NCI-H748 (cell line): ENCODE data around the gene ALKBH6.
"Not testable (repeated sequence)": the region's sequence is repeated elsewhere in the genome, so short reads cannot be mapped to it uniquely, and the experiment has no call there.

ENCODE experiments used
- DNase-seq: peaks from one replicate; lab custom pipeline; 2025; ENCODE audit not compliant: unreplicated experiment; lab: John Stamatoyannopoulos, UW

The ALKBH6 gene

GRCh38 chr19:36014012-36014924 is at the start of gene ALKBH6:
ALKBH6 (minus strand) TSS chr19:36014213; CDS start chr19:36013397, 816 bp downstream.
- peak; percentile 100 for DNase-seq

DNA sequence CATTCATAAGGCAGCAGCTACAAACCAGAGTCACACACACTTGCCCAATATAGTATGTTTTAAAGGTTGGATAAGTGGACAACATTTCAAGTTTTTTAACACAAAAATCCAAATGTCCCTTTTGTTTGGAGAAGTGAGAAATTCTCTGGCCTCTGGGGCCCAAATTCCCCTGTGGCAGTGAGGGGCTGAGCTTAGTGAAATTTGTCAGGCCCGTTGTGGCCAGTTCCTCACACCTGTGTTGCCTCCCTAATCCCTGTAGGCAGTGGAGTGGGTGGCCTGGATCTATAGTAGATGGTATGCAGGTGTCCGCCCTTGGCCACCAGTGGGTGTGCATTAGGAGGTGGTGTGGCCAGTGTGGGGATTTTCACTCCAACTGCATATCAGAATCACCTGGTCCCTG is 47.4 kb upstream of the ALKBH6 start:
- DNase-seq = no peak

GRCh38 chr19:36060430-36060829 is 46.4 kb upstream of the ALKBH6 start:
- peak; percentile 17 for DNase-seq

DNA sequence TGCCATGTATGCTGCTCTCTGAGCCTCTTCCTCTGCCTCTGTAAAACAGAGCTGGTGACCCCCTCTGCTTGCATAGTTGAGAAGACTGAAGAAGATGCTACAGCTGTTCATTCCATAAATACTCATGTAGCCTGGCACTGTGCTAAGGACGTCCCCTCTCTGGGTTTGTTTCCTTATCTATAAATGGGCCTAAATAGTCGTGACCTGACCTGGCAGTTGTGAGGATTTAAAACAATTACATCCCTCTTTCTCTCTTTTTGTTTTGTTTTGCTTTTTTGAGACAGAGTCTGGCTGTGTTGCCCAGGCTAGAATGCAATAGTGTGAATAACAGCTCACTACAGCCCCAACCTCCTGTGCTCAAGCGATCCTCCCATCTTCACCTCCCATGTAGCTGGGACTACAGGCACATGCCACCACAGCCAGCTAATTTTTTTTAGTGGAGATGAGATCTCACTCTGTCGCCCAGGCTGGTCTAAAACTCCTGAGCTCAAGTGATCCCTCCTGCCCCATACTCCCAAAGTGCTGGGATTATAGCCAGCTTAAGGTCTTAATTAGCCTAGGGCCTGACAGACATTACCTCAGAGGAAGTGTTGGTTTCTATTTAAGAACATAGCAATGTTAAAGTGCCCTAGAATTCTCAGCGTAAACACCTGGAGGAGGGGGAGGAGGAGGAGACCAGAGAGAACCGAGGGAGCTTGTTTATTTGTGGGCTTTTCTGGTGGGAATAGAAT is 45.3 kb upstream of the ALKBH6 start:
- DNase-seq = no peak

GRCh38 chr19:36058481-36059179 is 44.6 kb upstream of the ALKBH6 start:
- DNase-seq = no peak

DNA sequence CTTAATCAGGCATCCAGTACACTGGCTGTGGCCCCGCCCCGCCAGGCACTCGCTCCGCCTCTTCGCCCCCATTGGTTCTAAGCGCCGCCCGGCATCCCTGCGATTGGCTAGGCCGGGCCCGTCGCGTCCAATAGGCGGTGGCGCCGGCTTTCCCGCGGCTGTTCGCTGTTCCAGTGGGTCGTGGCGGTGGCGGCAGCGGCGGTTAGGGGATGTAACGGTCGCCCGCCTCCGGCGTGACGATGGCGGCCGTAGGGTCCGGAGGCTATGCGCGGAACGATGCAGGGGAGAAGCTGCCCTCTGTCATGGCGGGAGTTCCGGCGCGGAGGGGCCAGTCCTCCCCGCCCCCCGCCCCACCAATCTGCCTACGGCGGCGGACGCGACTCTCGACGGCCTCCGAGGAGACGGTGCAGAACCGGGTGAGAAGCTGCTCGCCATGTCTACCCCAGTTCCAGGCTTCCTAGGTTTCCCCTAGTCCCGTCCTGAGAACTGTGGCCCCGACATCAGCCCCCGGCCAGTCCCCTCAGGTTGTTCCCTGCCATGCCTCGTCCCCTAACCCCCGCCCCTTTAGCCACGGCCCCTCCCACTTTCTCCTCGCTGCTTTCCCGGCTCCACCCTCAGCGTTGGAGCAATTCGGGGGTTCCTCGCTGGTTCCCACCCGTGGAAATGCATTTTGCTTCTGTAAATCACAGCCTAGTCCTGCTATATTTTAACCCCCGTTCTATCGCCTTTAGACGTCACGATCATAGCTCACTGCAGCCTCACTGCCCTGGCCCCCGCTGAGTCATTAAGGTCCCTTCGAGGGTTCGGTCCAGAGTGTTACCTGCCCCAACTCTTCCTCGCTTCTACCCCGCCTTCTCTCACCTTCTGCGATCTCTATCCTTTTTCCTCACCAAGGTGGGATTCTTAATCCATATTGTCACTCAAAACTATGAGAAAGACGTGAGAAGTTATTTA is 41.0 kb upstream of the ALKBH6 start, which contains the start of gene WDR62:
Gene WDR62, plus strand, starts transcription at position 165 of the 954 bp plus-strand sequence. Its CDS starts 75 bp downstream, at position 240.
- peak; percentile 98 for DNase-seq

DNA sequence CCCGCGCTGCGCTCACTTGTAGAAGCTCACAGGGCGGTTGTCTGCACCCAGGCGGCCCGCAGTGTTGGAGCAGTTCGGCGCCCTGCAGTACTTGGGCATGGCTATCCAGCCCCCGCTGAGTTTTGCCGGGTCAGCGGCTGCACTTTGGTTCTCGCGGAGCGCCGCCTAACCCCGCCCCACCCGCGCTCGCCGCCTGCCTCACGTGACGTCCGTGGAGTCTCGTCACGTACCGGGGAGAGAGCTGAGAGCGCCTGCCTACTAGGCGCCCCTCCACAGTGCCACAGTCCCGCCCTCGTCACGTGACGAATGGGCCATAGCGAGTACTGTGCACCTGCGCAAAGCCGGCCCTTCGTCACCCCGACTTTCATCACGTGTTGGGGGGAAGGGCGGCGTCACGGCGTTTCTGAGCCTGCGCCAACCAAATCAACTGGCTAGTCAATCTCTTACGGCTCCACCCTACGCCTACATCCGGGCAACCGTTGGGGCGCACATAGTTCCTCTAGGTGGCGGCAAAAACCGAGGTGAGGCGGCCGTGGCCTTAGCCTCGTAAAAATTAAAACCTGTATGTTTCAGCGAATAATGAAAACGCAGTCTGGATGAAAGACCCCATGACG is 40.2 kb upstream of the ALKBH6 start, which contains the start of gene THAP8:
Gene THAP8, minus strand, starts transcription at position 167 of the 614 bp plus-strand sequence. Its CDS starts 68 bp downstream, at position 99.
- DNase-seq = peak; percentile 100

DNA sequence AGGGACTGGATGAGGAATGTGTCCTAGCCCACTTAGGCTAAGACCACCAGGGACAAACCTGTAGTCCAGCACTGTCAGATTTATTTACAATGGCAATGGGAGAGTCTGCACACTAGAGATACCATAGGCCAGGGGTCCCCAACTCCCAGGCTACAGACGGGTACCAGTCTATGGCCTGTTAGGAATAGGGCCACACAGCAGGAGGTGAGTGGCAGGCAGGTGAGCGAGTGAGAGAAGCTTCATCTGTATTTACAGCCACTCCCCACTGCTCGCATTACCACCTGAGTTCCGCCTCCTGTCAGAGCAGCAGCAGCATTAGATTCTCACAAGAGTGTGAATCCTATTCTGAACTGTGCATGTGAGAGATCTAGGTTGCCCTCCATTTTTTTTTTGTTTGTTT is 37.6 kb upstream of the ALKBH6 start:
- DNase-seq = peak; percentile 54

DNA sequence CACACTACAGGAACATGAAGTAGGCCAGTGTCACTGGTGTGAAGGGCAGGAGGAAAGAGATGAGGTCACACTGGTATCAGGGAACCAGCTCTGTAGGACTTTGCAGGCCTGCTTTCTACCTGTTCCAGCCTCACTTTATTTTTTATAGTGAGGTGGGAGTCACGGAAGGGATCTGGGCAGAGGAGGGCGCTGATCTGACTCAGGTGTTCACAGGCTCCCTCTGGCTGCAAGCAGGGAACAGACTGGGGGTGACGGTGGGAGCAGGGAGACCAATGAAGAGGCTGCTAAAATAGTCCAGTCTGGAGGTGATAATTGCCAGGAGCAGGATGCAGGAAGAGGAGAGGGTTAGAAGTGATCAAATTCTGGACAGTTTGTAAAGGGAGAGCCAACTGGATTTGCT is 37.2 kb upstream of the ALKBH6 start:
- DNase-seq = peak; percentile 65

- DNase-seq = no peak
Measured at GRCh38 chr19:36049080-36049698, 35.2 kb upstream of the ALKBH6 start.

GRCh38 chr19:36047835-36048234 is 33.8 kb upstream of the ALKBH6 start:
- no peak for DNase-seq

- no peak for DNase-seq
Measured at GRCh38 chr19:36046443-36047050, 32.5 kb upstream of the ALKBH6 start.

DNA sequence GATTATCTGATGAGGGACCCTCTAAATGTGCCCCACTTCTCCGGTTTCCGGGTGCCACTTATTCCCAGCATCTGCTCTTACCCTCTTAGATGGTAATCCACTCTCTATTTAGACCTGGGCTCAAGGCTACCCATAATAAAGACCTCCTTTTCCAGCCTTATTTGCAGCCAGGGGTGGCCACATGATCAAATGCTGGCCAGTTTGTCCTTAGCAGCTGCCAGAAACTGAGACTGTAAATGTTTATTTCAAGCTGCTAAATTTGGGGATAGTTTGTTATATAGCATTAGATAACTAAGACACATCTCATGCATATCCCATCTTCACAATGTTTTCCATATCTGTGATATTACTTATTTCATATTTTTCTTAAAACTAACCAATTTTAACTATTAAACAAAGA is 29.9 kb upstream of the ALKBH6 start:
- no peak for DNase-seq

GRCh38 chr19:36041831-36042230 is 27.8 kb upstream of the ALKBH6 start:
- no peak for DNase-seq

DNA sequence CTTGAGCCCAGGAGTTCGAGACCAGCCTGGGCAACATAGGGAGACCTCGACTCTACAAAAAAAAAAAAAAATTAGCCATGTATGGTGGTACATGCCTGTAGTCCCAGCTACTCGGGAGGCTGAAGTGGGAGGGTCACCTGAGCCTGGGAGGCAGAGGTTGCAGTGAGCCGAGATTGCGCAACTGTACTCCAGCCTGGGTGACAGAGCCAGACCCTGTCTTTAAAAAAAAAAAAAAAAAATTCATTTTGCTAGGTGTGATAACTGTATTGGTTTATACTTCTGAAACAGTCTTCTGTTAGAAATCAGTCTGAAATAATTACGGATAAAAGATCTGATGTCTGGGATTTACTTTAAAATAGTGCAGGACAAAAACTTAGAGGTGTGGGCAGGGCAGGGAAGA is 27.1 kb upstream of the ALKBH6 start:
- not testable (repeated sequence) for DNase-seq

- no peak for DNase-seq
Measured at GRCh38 chr19:36040495-36040894, 26.5 kb upstream of the ALKBH6 start.

DNA sequence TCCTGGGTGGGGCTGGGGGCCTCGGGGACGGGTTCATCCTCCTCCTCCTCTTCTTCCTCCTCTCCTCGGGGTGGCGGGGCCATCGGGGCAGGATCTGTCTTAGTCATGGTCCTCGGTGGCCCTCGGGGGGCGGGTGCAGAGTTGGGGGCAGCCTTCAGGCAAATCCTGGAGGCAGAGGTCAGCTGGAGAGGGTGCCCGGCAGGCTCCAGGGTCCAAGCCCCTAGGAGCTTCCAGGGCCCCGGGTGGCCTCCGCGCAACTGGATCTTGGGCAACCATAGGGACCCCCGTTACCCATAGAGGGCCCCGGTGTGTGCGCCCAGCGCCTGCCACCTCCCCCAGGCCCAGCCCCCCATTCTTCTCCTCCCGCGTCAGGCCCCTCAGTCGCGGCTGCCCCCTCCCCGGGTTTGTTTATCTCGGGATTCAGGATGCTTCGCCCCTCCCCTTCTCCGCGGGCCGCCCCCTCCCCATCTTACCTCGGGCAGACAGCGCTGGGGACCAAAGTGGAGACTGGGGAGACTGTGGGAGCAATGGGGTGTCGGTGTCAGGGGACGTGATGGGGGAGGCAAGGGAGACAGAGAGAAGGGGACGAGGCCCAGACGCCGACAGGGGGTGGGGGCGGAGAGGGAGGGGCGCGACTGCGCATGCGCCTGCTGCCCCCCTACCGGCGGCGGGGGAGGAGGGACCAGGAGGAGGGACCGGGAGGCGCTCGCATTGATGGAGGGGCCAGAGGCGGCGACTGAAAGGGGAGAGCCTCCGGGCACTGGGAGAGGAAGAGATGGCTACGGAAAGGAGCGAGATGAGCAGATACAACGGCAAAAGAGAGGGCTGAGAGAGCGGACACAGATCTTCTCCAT is 18.5 kb upstream of the ALKBH6 start, which contains the start of gene CLIP3:
Gene CLIP3, minus strand, starts transcription at position 623 of the 854 bp plus-strand sequence. Its CDS starts 516 bp downstream, at position 107.
- DNase-seq = peak; percentile 89

DNA sequence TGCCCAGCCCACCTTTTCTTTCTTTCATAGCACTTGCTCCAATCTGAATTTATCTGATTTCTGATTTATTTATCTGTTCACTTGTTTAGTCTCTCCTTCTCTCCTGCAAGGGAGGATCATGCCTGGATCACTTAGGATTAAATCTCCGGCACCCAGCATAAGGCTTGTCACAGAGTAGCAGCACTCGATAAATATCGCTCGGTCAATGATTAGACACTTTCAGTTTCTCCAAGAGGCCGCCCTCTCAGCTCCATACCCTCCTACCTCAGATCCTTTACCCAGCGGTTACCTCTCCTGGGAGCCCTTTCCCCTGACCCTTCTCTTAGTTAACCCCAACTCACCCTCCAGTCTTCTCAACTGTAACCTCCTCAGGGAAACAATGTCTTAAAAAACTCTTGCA is 17.3 kb upstream of the ALKBH6 start:
- no peak for DNase-seq
